NCI-H146 (cell line): ENCODE data around the gene TSR2.
A peak's percentile ranks its signal among the peaks of the same experiment; 100 is the strongest.
"Not testable (repeated sequence)": the region's sequence is repeated elsewhere in the genome, so short reads cannot be mapped to it uniquely, and the experiment has no call there.

ENCODE experiments used
- DNase-seq: peaks from one replicate; lab custom pipeline; 2025; lab: John Stamatoyannopoulos, UW

Gene TSR2

DNA sequence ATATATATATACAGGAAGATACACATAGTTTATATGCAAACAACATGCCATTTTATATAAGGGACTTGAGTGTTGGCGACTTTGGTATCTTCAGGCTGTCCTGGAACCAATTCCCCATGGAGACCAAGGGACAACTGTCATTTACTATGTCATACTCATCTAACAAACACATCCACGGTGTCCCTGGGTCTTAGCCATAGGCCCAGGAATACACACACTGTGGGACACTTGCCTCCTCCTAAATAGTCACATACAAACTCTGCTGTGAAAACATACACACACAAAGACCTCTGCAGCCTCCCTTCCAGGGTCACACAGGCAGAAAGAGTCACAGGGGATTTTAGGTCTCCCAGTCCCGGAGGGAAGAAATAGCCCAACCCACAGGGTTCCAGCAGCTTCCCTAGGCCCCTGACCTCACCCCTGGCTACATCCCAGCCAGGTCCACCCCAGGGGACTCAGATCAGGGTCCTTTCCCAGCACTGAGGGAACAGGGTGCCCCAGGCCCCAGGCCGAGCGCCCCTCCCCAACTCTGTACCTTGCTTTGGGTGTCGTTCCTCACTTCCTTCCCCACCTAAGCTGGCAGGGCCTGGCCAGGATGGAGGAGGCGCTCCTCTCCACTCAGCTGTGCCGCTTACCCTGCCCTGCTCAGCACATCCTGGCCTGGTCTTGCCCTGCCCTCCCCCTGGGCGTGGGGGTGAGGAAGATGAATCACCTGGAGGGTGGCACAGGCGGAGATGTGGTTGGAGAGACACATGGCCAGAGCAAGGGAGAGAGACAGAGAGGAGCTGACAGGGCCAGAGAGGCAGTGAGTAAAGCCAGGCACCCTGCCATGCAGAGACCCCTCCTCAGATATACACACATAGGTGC lies 34.0 kb downstream of the TSR2 start:
- DNase-seq = no peak

DNA sequence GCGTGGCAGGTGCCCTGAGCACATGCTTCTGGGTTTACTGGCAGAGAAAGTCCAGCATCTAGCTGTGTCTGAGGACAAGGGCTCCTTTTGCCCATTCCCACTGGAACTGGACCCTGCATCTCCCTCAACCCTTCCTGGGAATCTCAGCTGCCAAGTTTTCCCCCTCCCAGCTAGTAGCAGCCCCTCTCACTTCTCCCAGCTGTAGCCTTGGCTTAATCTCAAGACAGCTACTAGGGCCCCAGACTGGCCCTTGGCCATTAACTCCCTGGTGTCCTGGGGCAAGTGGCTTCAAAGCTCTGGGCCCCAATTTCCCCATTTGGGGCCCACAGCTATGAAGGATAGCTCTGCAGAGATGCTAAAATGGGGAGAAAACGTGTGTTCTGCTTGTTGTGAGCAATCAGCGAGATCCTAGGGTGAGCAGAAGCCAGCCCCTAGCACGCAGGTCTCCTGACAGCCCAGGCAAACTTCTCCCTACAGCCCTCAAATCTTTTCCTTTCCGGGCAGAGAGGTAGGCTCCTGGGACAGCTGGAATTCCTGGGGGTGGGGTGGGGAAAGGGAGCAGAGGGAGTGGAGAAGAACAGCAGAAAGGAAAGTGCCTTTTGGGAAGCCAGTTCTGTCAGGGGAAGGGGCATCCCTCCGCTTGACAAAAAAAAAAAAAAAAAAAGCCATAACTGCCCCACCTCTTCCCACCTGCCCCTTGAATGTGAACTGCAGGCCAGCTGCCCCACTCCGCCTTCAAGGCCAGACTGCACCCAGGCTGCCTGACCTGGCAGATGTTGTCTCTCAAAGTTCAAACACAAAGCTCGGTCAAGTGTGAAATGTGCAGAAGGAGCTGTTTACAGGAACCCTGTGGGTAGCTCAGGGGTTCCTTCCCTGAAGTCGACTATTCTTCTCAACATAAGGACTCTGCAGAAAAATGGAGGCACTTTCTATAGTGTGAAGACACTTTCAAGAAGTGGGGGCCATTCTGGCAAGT lies 39.2 kb downstream of the TSR2 start:
- peak; percentile 62 for DNase-seq

DNA sequence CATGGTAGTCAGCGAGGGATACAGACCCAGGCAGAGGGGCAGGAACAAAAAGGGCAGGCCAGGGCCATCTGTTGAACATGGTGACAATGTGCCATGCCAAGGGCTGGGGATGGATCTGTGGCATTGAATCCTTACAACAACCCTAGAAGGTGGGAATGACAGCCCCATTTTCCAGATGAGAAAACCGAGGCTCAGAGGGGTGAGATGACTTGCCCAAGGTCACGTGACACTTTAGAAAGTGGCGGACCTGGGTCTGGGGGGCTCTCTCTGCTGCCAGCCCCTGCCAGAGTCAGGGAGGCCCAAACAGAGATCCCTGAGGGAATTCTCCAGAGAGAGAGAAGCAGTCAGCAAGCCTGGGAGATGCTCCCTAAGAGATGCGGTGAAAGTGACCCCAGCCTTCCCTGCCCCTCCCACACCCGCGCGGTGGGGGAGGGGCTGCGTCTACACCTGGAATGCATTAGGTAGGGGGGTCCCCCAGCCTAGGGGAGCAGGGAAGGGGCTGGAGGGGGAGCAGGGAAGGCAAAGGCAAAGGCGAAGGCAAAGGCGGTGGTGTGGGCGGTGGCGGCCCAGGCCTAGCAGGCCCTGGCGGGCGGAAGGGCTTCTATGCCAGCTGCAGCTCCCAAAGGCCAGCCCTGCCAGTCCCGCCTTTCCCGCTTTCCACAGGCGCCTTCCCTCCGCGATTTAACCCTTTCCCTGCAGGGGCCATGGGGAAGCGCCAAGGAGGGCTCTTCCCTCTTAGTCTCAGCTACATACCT lies 42.8 kb downstream of the TSR2 start:
- DNase-seq = no peak

DNA sequence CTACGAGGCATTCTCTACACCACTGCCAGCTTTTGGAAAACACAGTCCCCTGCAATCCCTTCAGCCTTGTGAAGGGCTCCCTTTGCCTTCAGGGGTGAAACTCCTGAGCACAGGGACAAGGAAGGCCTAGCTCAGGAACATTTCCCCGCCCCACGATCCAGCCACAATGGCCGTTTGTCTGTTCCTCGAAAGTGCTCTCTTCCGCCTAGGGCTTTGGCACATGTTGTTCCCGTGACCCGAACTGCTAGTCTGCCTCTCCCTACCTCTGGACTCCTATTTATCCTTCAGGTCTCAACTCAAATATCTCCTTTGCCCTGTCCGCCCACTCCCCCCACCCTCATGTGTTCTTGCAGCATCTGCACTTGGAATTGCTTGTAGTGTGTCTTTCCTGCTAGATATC lies 43.7 kb downstream of the TSR2 start:
- DNase-seq = no peak

DNA sequence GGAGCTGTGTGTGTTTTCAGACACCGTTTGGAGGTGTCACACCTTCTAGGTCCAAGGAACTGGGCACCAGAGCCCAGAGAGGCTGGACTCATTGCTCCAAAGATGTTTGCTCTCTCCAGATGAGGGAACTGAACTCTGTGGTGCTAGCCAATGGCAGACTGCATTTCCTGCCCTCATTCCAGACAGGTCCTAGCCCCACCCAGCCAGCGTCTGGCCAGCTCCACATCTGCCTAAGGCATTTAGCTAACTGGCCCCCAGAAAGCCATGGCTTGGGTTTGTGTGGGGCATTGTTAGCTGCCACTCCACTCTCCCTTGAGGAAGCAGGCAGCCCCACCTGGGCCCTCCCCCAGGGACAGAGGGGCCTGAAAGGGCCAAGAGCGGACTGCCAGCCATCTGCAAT lies 44.5 kb downstream of the TSR2 start:
- DNase-seq = no peak

DNA sequence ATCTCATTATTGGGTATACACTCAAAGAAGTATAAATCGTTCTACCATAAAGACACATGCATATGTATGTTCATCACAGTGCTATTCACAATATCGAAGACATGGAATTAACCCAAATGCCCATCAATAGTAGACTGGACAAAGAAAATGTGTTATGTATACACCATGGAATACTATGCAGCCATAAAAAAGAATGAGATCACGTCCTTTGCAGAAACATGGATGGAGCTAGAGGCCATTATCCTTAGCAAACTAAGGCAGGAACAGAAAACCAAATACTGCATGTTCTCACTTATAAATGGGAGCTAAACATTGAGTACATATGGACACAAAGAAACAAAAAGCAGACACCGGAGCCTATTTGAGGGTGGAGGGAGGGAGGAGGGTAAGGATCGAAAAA lies 49.6 kb downstream of the TSR2 start:
- not testable (repeated sequence) for DNase-seq

DNA sequence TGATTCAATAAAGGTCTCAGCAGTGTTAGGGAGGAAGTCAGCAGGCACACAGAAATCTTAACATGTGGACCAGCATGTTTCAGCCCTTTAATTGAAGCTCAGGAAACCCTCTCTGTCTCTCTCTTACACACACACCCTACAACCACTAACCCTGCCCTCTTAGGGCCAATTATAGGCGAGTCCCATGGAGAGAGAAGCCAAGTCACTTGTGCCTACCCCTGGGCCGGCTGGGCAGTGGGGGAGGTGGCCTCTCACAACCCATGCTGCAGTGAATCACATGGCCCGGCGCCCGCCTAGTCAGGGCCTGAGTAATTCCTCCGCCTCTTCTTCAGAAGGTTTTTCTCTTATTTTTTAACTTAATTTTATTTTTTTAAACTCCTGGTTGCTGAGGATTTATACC lies 52.1 kb downstream of the TSR2 start:
- DNase-seq = no peak

DNA sequence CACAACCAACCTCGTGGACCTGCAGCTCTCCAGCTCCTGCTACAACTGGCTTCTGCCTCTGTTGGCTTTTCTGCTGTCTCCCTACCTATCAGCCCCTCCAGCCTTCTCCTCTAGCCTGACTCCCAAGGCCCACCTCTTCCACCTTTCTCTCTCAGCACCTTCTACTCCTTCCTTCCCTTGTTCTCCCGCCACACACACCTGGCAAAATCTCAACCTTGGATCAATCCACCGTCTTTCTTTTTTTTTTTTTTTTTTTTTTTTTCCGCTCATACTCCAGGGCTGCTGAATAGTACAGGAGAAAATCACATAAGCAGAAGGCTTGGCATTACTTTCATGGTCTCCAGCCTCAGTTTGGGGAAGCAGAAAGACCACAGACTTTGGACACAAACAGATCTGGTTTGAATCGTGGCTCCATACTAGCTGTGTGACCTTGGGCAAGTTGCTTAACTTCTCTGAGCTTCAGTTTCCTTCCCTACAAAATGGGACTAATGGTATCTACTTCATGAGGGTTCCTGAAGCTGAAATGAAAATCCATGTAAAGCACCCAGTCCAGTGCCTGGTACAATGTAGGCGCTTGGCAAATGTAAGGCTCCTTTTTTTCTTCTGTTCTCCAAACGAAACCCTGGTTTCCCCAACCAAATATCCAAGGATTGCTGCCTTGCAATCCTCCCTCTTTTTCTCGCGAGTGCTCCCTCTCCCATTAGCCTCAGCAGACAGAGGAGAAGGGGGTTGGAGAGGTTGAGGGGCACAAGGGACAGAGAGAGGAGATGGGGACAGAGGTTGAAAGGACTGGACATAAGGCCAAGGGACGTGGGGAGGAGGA lies 54.2 kb downstream of the TSR2 start:
- no peak for DNase-seq
